HG02852 (cell line): ENCODE data around the gene PSG1.
"Not testable (repeated sequence)": the region's sequence is repeated elsewhere in the genome, so short reads cannot be mapped to it uniquely, and the experiment has no call there.

ENCODE experiments used
- ATAC-seq: cut with Tn5 transposase; IDR thresholded peaks from one replicate; pipeline ENCODE4 v1.9.1; 2021; ENCODE audit warnings: mild to moderate bottlenecking, moderate library complexity; ENCODE audit not compliant: unreplicated experiment

The PSG1 gene

DNA sequence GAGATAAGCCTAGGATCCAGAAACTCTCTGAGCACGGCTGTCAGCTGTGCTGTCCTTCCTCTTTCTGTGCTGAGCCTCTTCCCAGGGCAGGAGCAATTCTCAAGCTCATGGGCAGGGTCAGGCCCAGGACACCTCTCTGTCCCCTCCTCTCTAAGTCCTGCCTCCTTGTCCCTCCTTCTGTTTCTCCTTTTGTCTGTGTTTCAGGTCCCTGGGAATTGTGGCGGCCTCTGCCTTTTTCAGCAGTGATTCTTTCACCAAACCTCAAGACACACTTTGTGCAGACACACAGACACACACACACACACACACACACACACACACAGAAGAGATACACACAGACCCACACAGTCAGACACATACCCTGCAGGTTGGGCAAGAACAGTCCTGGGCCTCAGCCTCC is at the start of gene PSG1:
TSS of gene PSG1 (minus strand) at position 101 of the 400 bp plus-strand sequence. CDS start 132 bp downstream, outside the sequence.
- no peak for ATAC-seq

DNA sequence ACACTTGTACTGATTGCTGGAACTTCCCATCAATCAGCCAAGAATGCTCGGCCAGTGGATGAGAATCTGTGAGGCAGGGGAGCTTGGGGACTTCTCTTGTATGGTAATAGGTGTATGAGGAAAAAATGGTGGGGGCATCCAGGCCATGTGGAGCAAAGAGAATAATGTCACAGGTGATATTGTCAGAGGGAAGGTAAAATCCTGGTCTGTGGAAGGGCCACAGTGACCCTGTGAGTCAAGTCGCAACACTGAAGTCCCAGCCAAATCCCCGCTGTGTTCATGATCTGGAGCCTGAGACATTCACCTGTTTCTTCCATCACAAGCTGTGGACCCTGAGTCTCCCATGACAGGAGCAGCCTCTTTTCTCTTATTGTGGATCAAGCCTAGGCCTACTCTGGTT is 49.4 kb upstream of the PSG1 start:
- ATAC-seq = no peak

DNA sequence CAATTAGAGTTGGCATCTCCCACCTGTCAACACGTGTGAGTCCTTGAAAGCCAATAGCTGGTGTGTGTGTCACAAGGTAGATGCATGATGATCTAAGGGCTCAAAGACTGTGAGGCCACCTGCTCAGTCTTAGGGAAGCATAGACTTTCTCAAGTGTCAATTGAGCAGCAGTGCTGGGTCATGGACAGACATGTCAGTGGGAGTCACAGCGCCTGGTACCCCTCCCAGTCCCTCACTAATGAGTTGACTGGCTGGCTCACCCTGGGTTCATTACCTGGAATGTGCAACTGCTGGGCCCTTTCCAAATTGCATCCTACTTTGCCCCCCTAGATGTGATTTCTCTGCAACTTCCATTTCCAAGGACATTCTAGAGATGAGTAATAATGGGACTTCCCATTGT is 47.3 kb upstream of the PSG1 start:
- no peak for ATAC-seq

DNA sequence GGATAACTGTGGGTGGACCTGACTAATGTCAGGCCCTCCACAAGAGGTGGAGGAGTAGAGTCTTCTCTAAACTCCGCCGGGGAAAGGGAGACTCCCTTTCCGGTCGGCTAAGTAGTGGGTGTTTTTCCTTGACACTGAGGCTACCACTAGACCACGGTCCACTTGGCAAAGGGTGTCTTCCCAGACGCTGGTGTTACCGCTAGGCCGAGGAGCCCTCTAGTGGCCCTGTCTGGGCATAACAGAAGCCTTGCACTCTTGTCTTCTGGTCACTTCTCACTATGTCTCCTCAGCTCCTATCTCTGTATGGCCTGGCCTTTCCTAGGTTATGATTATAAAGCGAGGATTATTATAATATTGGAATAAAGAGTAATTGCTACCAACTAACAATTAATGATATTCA is 43.6 kb upstream of the PSG1 start:
- ATAC-seq = not testable (repeated sequence)

DNA sequence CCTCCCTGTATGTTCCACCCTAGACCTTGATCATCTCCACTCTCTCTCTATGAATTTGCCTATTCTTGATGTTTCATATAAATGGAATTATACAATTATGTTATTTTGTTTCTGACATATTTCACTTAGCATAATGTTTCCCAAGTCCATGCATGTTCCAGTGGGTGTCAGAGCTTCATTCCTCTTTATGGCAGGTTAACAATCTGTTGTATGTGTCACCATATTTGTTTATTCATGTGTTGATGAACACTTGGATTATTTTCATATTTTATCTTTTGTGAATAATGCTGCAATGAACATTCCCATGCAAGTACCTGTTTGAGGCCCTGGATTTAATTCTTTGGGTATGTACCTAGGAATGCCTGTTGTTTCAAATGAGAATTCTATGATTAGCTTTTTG is 41.5 kb upstream of the PSG1 start:
- ATAC-seq = not testable (repeated sequence)

DNA sequence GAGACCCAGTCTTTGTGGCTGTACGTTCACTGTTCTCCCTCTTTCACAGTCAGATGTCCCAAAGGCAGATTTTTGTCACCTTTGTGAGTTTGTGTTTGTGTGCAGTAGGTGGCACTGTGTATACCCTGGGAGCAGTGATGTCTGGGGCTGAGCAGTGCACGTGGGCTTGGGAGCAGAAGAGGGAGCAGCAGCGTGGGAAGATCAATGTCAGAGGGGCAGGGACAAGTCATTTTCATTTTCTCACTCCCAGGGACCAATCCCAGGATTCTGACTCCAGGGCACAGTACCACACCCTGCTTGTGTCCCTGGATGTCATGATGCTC is 40.2 kb upstream of the PSG1 start:
- ATAC-seq = no peak

DNA sequence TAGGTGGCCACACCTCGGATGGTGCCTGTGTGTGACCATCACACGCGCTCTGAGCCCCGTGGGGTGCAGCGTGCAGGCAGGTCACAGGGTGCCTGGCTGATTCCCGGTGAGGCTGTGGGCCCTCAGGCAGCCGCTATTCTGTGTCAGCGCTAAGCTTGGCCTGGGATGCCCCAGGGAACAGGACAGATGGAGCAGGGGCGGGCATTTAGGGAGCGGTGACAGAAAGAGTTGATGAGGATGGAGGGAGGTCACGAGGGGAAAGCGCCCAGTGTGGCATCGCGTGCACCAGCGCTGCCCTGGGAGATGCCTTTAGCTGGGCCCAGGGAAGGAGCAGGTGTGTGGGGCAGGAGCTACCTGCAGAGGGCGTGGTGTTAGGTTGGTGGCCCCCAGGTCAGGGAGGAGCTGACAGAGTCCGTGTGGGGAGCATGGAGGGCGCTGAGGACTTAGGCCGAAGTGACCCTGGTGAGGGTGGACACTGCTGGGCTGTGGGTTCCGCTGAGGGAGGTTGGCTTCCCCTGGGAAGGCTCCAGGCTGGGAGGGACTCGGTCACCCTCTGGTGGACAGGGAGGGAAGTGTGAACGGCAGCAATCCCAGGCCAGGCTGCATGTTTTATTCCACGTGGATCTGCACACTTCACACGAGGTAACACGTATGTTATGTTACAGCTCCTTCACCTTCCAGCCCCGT is 39.7 kb upstream of the PSG1 start:
- not testable (repeated sequence) for ATAC-seq

DNA sequence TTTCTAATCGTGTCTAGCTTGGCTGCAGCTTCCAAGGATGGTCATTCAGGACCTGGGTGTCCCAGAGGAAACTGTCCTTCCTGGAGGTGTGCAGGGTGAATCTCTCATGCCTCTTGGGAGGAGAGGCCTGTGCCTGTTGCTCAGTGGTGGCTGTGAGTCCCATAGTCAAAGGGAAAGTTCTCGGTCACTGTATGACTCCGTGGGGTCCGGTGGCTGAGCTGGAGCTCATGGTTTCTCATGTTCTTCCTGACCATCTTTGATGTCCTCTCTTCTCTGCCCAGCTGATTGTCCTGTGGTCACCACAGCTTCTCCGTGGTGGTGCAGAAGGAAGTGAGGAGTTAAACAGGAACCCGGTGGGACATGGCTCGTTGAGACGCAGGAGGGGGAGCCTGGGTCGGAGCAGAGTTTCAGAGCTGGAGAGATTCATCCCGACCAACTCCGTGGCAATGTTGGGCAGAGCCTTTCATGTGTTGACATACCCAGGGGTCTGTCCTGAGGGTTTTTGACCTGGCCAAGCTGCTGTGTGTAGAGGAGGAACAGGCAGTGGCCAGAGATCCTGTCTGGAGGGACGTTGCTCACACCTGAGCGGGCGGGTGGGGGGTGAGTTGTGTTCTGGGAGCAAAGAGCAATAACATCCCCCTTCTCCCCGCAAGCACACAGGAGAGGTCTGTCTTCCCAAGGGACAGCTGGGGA is 39.0 kb upstream of the PSG1 start:
- ATAC-seq = not testable (repeated sequence)

DNA sequence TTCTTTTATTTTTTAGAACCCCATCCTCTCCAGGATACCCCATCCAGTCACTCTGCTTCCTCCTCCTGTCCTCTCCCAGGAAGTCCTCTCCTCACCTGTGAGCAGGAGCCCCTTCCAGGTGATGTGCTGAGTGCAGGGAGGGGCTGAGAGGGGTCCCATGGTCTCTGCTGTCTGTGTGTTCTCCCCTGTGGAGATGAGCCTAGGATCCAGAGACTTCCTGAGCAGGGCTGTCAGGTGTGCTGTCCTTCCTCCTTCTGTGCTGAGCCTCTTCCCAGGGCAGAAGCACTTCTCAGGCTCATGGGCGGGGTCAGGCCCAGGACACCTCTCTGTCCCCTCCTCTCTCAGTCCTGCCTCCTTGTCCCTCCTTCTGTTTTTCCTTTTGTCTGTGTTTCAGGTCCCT is 38.1 kb upstream of the PSG1 start, which contains the start of gene PSG6:
TSS of gene PSG6 (minus strand) at position 261 of the 400 bp plus-strand sequence. CDS start at position 159, 102 bp downstream.
- ATAC-seq = not testable (repeated sequence)

DNA sequence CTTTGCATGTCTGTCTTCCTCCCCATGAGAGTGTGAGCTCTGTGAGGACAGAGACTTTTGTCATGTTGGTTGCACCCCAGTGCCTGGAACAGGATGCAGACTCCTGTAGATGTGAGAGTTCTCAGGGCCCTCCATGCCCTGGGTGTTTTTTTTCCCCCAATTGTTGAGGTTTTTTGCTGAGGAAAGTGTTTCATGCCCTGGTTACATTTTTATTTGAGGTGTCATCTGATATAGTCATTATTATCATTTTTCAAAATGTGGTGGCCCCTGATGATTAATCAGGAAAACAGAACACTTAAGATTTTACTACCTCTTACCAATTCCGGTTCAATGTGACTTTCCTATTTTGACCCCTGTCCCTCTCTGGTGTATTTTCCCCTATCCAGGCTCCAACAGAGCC is 37.4 kb upstream of the PSG1 start:
- not testable (repeated sequence) for ATAC-seq

DNA sequence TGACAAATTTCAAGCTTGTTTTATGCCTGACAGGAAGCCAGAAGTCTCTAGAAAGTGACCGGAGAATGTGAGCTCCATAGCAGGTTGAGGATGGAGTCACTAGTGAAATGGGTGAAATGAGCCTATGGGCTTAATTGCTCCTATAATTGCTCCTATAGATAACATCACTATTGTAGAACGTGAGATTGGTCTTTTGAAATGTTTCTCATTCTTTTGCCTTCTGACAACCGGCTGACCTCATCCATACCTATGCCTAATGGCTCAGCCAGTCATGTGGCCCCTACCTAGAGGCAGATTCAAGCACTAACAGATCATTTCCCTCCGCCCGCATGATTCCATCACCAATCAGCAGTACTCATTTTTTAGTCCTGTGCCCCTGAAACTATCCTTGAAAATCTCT is 34.0 kb upstream of the PSG1 start:
- ATAC-seq = not testable (repeated sequence)

DNA sequence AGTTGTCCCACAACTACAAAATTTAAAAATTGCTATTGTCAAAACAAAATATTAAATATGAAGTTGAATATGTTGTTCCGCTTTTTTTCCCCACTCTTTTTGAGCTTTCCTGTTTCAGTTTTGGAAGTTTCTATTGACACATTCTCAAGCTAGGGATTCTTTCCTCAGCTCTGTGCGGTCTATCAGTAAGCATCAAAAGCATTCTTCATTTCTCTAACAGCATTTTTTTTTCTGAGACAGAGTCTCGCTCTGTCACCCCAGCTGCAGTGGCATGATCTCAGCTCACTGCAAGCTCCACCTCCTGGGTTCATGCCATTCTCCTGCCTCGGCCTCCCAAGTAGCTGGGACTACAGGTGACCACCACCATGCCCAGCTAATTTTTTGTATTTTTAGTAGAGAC is 33.4 kb upstream of the PSG1 start:
- ATAC-seq = not testable (repeated sequence)

DNA sequence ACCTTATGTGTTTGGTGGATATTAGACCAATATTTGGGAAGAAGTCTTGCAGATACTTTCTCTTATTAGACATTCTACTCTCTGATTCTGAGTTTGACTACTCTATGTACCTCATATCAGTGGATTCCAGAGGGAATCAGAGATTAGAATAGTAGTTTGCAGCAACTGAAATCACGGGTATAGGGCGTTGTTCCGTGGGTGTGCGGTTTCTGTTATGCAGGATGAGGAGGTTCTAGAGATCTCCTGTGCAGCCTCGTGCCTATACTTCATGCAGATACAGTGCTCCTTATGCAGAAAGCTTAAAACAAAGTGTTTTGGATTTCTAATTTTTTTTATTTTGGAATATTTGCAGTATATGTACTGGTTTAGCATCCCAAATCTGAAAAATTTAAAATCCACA is 32.2 kb upstream of the PSG1 start:
- not testable (repeated sequence) for ATAC-seq

DNA sequence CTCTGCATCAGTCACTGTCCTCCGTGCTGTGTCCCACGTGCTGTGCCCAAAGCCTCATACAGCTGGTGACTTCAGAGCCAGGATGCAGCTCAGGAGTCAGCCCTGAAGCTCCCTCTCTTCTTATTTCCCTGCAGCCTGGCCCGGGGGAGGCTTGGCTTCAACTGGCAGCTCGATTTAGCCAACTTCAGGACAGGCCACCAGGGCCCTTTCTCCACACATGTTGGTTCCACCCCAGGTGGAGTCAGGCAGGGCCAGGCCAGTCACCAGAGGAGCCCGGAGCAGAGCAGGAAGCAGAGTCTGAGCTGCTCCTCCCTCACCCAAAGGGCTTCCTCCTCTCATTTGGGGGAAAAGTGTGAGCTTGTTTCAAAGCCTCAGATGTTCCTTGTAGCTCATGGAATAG is 26.6 kb upstream of the PSG1 start:
- ATAC-seq = not testable (repeated sequence)

DNA sequence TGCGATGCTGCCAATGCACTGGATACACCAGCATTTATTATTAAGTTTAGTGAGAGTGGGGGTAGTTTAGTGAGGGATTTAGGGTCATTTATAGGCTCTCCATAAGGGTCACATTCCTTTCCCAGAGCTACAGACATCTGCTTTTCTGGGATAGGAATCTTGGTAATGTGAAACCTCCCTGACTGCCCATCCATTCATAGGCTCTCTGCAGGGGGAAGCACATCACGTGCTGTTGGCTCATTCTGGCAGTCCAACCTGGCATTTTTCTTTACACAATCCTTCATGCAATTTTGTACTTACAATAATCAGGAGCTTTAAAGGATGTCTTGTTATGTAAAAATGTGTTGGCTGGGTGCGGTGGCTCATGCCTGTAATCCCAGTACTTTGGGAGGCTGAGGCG is 21.0 kb upstream of the PSG1 start:
- not testable (repeated sequence) for ATAC-seq

DNA sequence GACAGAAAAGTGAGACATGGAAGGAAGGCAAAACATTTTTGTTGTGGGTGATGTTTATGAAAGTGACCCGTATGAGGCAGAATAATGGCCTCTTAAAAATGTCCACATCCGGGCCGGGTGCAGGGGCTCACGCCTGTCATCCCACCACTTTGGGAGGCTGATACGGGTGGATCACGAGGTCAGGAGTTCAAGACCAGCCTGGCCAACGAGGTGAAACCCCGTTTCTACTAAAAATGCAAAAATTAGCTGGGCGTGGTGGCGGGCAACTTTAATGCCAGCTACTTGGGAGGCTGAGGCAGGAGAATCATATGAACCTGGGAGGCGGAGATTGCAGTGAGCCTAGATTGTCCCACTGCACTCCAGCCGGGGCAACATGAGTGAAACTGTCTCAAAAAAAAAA is 20.2 kb upstream of the PSG1 start:
- ATAC-seq = not testable (repeated sequence)

DNA sequence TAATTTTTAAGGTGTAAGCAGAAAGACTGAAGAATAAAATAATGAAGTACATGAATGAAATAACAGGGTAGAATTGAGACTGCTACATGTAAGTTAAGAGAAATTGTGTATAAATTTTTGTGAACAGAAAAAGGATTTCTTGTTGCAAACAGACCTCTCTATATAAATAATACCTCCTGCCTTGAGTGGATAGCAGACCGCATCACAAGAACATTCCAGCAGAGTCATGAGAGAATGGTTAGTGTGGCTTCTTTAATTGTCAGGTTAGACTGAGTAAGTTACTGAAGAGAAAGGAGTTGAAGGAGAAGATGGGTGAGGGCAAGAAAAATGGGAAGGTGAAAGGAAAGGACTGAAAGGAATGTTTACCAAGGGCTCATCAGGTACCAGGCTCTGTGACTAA is 19.6 kb upstream of the PSG1 start:
- not testable (repeated sequence) for ATAC-seq

DNA sequence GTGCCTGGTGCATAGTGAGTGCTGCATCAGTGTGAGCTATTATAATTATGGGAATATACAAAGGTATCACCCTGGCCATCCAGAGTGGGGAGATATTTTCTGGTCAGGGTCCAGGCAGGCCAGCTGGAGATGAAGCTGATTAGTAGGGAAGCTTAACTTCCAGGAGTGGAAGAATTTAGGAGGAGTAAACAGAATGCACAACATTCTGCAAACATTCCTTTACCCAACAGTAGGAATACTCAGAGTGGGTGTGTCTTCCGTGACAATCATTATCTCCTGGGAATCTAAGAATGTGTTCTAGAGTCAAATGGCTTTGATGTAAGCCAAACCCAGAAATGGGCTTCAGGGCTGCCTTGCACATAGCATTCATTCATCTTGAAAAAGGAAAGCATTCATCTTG is 19.1 kb upstream of the PSG1 start:
- ATAC-seq = not testable (repeated sequence)

DNA sequence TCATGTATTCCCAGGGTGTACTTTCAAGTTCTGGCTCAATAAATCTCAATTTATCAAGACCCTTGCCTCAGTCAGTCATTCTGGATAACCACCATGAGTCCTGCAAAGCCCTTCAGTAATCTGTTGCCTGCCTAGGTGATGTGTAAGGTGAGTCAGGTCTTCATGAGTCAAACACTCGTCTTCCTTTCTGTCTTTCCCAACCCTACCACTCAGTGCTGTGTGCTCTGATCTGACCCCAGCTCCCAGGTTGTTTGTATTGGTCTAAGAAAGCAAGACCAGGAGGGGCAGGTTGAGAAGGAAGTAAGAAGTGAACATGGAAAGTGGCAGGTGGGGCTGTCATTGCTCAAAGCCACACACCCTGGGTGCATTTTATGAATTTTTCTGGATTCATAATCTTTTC is 18.2 kb upstream of the PSG1 start:
- not testable (repeated sequence) for ATAC-seq

DNA sequence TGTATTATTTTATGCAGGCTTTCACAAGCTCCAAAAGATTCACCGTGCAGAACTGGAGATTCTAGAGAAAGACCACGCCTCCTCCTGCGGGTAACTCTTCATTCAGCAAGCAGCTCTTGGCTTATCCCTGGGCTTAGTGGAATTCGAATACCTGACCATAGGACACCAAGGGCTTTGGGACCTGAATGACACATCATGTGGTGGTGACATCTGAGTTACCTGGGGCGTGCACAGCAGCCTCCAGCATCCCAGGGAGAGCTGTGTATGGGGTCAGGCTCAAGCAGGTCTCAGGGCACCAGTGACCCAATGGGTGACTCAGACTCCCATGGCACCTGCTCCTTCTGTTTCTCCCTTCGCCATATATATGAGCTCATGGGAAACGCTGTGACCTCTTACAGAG is 10.9 kb upstream of the PSG1 start:
- ATAC-seq = not testable (repeated sequence)

DNA sequence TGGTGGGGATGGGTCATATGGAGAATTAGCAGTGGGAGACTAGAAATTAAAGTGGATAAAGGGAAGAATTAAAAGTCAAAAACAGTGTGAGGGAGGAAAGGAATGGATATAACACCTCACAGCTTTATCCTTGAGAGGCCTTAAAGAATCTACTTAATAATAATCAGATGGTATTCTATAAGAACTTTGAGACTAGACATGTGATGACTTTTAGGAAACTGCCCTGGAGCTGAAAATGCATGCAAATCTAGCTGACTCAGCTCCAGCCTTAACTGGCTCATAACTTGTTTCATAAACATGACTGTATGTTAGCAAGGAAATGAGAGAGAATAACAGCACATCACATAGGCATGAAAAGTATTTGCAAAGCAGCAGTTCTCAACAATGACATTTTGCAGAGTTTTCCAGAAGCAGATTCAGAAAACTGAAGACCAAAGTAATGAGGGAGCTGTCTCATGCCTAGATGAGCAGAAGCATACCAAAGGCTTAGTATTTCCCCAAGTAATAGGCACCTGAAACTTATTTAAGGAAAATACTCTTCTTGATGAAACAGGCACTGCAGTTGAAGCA is 8.4 kb upstream of the PSG1 start:
- ATAC-seq = not testable (repeated sequence)

DNA sequence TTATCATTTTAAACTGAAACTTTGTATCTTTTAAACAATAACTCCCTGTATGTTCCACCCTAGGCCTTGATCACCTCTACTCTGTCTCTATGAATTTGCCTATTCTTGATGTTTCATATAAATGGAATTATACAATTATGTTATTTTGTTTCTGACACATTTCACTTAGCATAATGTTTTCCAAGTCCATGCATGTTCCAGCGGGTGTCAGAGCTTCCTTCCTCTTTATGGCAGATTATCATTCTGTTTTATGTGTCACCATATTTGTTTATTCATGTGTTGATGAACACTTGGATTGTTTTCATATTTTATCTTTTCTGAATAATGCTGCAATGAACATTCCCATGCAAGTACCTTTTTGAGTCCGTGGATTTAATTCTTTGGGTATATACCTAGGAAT is 3.2 kb upstream of the PSG1 start:
- ATAC-seq = not testable (repeated sequence)
